Mesenchymal stem cell (in vitro differentiated cells and primary cell): Measurements from ENCODE around the gene DLX2.

Experiments used
- DNase-seq: peaks from one replicate; pipeline ENCODE4 v3.0.0-alpha.2; 2013
- H2AFZ ChIP-seq: one replicate; pipeline ENCODE4 v1.6.1; 2013; ENCODE audit warnings: low read depth, mild to moderate bottlenecking, control low read depth, inconsistent platforms, low read length, moderate library complexity
- H2AK5ac ChIP-seq: 2 replicates; pipeline ENCODE4 v1.6.1; 2013; ENCODE audit warnings: low read length, moderate library complexity, mild to moderate bottlenecking, inconsistent platforms; ENCODE audit not compliant: severe bottlenecking
- H2BK120ac ChIP-seq: one replicate; pipeline ENCODE4 v1.6.1; 2013; ENCODE audit warnings: low read depth, mild to moderate bottlenecking, inconsistent platforms, low read length, moderate library complexity
- H2BK12ac ChIP-seq, 2 experiments: one replicate each; pipeline ENCODE4 v1.6.1; 2013; ENCODE audit warnings: inconsistent platforms in 2 of 2, low read length in 2 of 2, mild to moderate bottlenecking in 2 of 2, moderate library complexity in 2 of 2, control low read depth in 1 of 2
- H2BK15ac ChIP-seq: one replicate; pipeline ENCODE4 v1.6.1; 2013; ENCODE audit warnings: mild to moderate bottlenecking, low read depth, inconsistent platforms; ENCODE audit not compliant: poor library complexity, severe bottlenecking
- H2BK5ac ChIP-seq: 2 replicates; pipeline ENCODE4 v1.6.1; 2013; ENCODE audit warnings: low read depth, mild to moderate bottlenecking, low read length, control low read depth, inconsistent platforms; ENCODE audit not compliant: poor library complexity, severe bottlenecking
- H3K14ac ChIP-seq, 2 experiments: one replicate each; pipeline ENCODE4 v1.6.1; 2013; ENCODE audit warnings: inconsistent platforms in 2 of 2, low read length in 2 of 2, control low read depth in 1 of 2, mild to moderate bottlenecking in 1 of 2, moderate library complexity in 1 of 2
- H3K18ac ChIP-seq, 2 experiments: one replicate each; pipeline ENCODE4 v1.6.1; 2013; ENCODE audit warnings: inconsistent platforms in 2 of 2, low read length in 2 of 2, control low read depth in 1 of 2, low read depth in 1 of 2, mild to moderate bottlenecking in 1 of 2
- H3K23ac ChIP-seq, 2 experiments: one replicate each; pipeline ENCODE4 v1.6.1; 2013; ENCODE audit warnings: inconsistent platforms in 2 of 2, low read length in 2 of 2, mild to moderate bottlenecking in 2 of 2, moderate library complexity in 2 of 2, control low read depth in 1 of 2
- H3K27ac ChIP-seq: 2 replicates; pipeline ENCODE4 v1.5.1; 2013; ENCODE audit warnings: mild to moderate bottlenecking, moderate library complexity, low read length, control low read depth, inconsistent platforms; ENCODE audit not compliant: poor library complexity, severe bottlenecking
- H3K27me3 ChIP-seq, 2 experiments: 2 replicates each; pipeline versions ENCODE4 v1.6.1 to v1.7.0; 2013; ENCODE audit warnings: low read length in 2 of 2, mild to moderate bottlenecking in 2 of 2, moderate library complexity in 2 of 2, control low read depth in 1 of 2, inconsistent platforms in 1 of 2; ENCODE audit not compliant: control insufficient read depth in 1 of 2, insufficient read depth in 1 of 2
- H3K36me3 ChIP-seq, 2 experiments: 2 replicates each; pipeline versions ENCODE4 v1.6.1 to v1.7.0; 2013; ENCODE audit warnings: low read length in 2 of 2, control low read depth in 1 of 2, inconsistent platforms in 1 of 2, low read depth in 1 of 2, mild to moderate bottlenecking in 1 of 2; ENCODE audit not compliant: insufficient read depth in 2 of 2, control insufficient read depth in 1 of 2
- H3K4ac ChIP-seq, 2 experiments: one replicate each; pipeline ENCODE4 v1.6.1; 2013; ENCODE audit warnings: inconsistent platforms in 2 of 2, low read length in 2 of 2, mild to moderate bottlenecking in 2 of 2, moderate library complexity in 2 of 2, control low read depth in 1 of 2, low read depth in 1 of 2
- H3K4me1 ChIP-seq: 2 replicates; pipeline ENCODE4 v1.6.1; 2013; ENCODE audit warnings: low read depth, low read length, control low read depth; ENCODE audit not compliant: control insufficient read depth, insufficient read depth
- H3K4me2 ChIP-seq: 2 replicates; pipeline ENCODE4 v1.6.1; 2013; ENCODE audit warnings: low read length, mild to moderate bottlenecking, inconsistent platforms; ENCODE audit not compliant: poor library complexity, severe bottlenecking
- H3K4me3 ChIP-seq, 2 experiments: 2 replicates each; pipeline versions ENCODE4 v1.5.1 to v1.7.0; 2013; ENCODE audit warnings: low read length in 2 of 2, mild to moderate bottlenecking in 2 of 2, control low read depth in 1 of 2, low read depth in 1 of 2; ENCODE audit not compliant: insufficient read depth in 1 of 2
- H3K79me1 ChIP-seq: replicated peaks from 2 replicates; pipeline ENCODE4 v1.6.1; 2013; ENCODE audit warnings: mild to moderate bottlenecking, control low read depth, low read length, inconsistent platforms; ENCODE audit not compliant: poor library complexity, severe bottlenecking
- H3K9ac ChIP-seq: 2 replicates; pipeline ENCODE4 v1.7.0; 2013; ENCODE audit warnings: mild to moderate bottlenecking, low read length, moderate library complexity
- H3K9me3 ChIP-seq: 2 replicates; pipeline ENCODE4 v1.7.0; 2013; ENCODE audit warnings: mild to moderate bottlenecking, low read length; ENCODE audit not compliant: control insufficient read depth
- H4K8ac ChIP-seq: one replicate; pipeline ENCODE4 v1.6.1; 2013; ENCODE audit warnings: inconsistent platforms, mild to moderate bottlenecking, low read length, moderate library complexity
- H4K91ac ChIP-seq: one replicate; pipeline ENCODE4 v1.6.1; 2013; ENCODE audit warnings: mild to moderate bottlenecking, low read length, inconsistent platforms
- WGBS: methylation state at CpG from one replicate; pipeline ENCODE4 v1.1.7; 2013; ENCODE audit warnings: mixed read lengths; 5-methylcytosine and 5-hydroxymethylcytosine counted together

The DLX2 gene

GRCh38 chr2:172074254-172074653 is 28.4 kb downstream of the DLX2 start:
- Histone ChIP-seq H3K36me3 (no peaks in the 10 kb centered on the region), H3K27ac (no peak overlapping the region), H2BK12ac (no peak overlapping the region), H3K14ac (no peak overlapping the region), H3K4me3 (no peak overlapping the region), H2BK120ac (no peak overlapping the region), H3K9ac (no peak overlapping the region), H3K79me1 (no peaks in the 10 kb centered on the region), H3K4ac (no peak overlapping the region), H2BK5ac (no peak overlapping the region), H3K27me3 (peaks cover 0 to 12% of the 10 kb centered on the region in 2 experiments), H3K4me1 (no peaks in the 10 kb centered on the region), H3K9me3 (no peaks in the 10 kb centered on the region), H4K8ac (no peak overlapping the region), H2AK5ac (no peak overlapping the region), H3K18ac (no peak overlapping the region), H4K91ac (no peak overlapping the region), H2AFZ (no peak overlapping the region), H3K23ac (no peak overlapping the region), H2BK15ac (no peak overlapping the region), H3K4me2 (no peak overlapping the region)
- WGBS: no CpG with 5 or more reads among the region's 1 CpG
- DNase-seq: no peak

- H2AK5ac ChIP-seq: no peak overlapping the region
- no peak overlapping the region for H3K4me2 ChIP-seq
- no peak overlapping the region for H2BK12ac ChIP-seq
- H2AFZ ChIP-seq: no peak overlapping the region
- 70% methylated on average over 1 of the region's 4 CpGs for WGBS
- peaks cover 0 to 5% of the 10 kb centered on the region in 2 experiments for H3K27me3 ChIP-seq
- H3K36me3 ChIP-seq: no peaks in the 10 kb centered on the region
- DNase-seq: no peak
- no peak overlapping the region for H3K4ac ChIP-seq
- no peak overlapping the region for H3K14ac ChIP-seq
- no peak overlapping the region for H4K8ac ChIP-seq
- no peak overlapping the region for H4K91ac ChIP-seq
- H2BK5ac ChIP-seq: no peak overlapping the region
- H2BK15ac ChIP-seq: no peak overlapping the region
- H3K4me1 ChIP-seq: no peaks in the 10 kb centered on the region
- no peak overlapping the region for H3K9ac ChIP-seq
- H3K9me3 ChIP-seq: no peaks in the 10 kb centered on the region
- H3K18ac ChIP-seq: no peak overlapping the region
- H2BK120ac ChIP-seq: no peak overlapping the region
- H3K4me3 ChIP-seq: no peak overlapping the region
- H3K27ac ChIP-seq: no peak overlapping the region
- H3K79me1 ChIP-seq: no peaks in the 10 kb centered on the region
- H3K23ac ChIP-seq: no peak overlapping the region
Measured at GRCh38 chr2:172073518-172073917, 29.2 kb downstream of the DLX2 start.

GRCh38 chr2:172072706-172073105 is 30.0 kb downstream of the DLX2 start:
- H2BK5ac ChIP-seq: no peak overlapping the region
- no peaks in the 10 kb centered on the region for H3K79me1 ChIP-seq
- H2BK12ac ChIP-seq: no peak overlapping the region
- H2AK5ac ChIP-seq: no peak overlapping the region
- H3K9me3 ChIP-seq: no peaks in the 10 kb centered on the region
- H2AFZ ChIP-seq: no peak overlapping the region
- DNase-seq: no peak
- H3K4me3 ChIP-seq: no peak overlapping the region
- no peak overlapping the region for H2BK120ac ChIP-seq
- no peak overlapping the region for H2BK15ac ChIP-seq
- no peak overlapping the region for H3K18ac ChIP-seq
- no peaks in the 10 kb centered on the region for H3K27me3 ChIP-seq
- H3K23ac ChIP-seq: no peak overlapping the region
- H3K9ac ChIP-seq: no peak overlapping the region
- no peak overlapping the region for H3K27ac ChIP-seq
- H3K36me3 ChIP-seq: no peaks in the 10 kb centered on the region
- H3K4ac ChIP-seq: no peak overlapping the region
- H3K4me2 ChIP-seq: no peak overlapping the region
- WGBS: 100% methylated on average over 1 of the region's 2 CpGs
- no peak overlapping the region for H4K91ac ChIP-seq
- H3K14ac ChIP-seq: no peak overlapping the region
- H4K8ac ChIP-seq: no peak overlapping the region
- H3K4me1 ChIP-seq: no peaks in the 10 kb centered on the region

- Histone ChIP-seq H2AK5ac (no peak overlapping the region), H3K4me3 (no peak overlapping the region), H3K36me3 (no peaks in the 10 kb centered on the region), H3K23ac (no peak overlapping the region), H3K18ac (no peak overlapping the region), H3K4me1 (no peaks in the 10 kb centered on the region), H2BK120ac (no peak overlapping the region), H2BK12ac (no peak overlapping the region), H3K27me3 (no peaks in the 10 kb centered on the region), H3K9me3 (no peaks in the 10 kb centered on the region), H3K79me1 (no peaks in the 10 kb centered on the region), H3K9ac (no peak overlapping the region), H3K4ac (no peak overlapping the region), H3K14ac (no peak overlapping the region), H4K91ac (no peak overlapping the region), H3K4me2 (no peak overlapping the region), H3K27ac (no peak overlapping the region), H2BK5ac (no peak overlapping the region), H4K8ac (no peak overlapping the region), H2AFZ (no peak overlapping the region), H2BK15ac (no peak overlapping the region)
- WGBS: 67% methylated on average over 3 of the region's 3 CpGs
- DNase-seq: no peak
Measured at GRCh38 chr2:172072303-172072702, 30.4 kb downstream of the DLX2 start.
